Measurements from ENCODE around the gene GDF3. TPM values are rescaled to one million over a fixed set of nuclear protein-coding genes. Genes with fewer than 3 reads are reported as not detected.

GDF3 gene
- polyA plus RNA-seq, 2 of the 4 experiments (the other 2 are of a cell fraction): not detected

DNA sequence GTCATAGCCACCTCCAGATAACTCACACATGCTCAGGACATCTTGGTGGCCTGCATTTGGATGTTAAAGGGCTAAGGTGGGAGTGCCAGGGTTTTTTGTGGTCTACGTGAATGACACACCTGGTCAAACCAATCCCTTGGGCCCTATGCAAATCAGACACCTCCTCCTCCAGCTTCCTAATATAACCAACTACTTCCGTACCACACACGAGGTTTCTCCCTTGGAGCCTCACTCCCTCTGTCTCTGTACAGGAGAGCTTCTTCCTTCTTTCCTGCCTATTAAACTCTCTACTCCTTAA, 49.4 kb downstream of the GDF3 start:
- no peaks in the 10 kb centered on the region for H3K4me1 ChIP-seq
- CTCF ChIA-PET: interaction anchor here (0.6 to 1.8 kb wide), 7 partner anchors 8 to 328 kb away, joined by 3 to 7 read pairs (median 4); no protein-coding TSS in a partner anchor
- TF ChIP-seq TP53 (CRISPR knock-in tag; IDR thresholded peaks at IDR 0.05) (no peak), RAD21 (conservative IDR thresholded peaks at IDR 0.05 in 1 of 2, IDR thresholded peaks at IDR 0.05 in 1 of 2) (no peak), ZFP36 (IDR thresholded peaks at IDR 0.05; ENCODE audit: borderline replicate concordance, partially characterized antibody) (no peak), HOXA7 (CRISPR knock-in tag; IDR thresholded peaks at IDR 0.05) (no peak), RCOR1 (IDR thresholded peaks at IDR 0.05; ENCODE audit: low read depth, low read length) (no peak), RNF2 (IDR thresholded peaks at IDR 0.05; ENCODE audit: borderline replicate concordance, low read depth) (no peak), POLR2AphosphoS2 (conservative IDR thresholded peaks at IDR 0.05; ENCODE audit: low read length) (no peak), PHF8 (IDR thresholded peaks at IDR 0.05; ENCODE audit: borderline replicate concordance, low read depth) (no peak), POLR2A (IDR thresholded peaks at IDR 0.05; ENCODE audit: low read length) (no peak), HOXB5 (CRISPR knock-in tag; IDR thresholded peaks at IDR 0.05) (no peak), ESRRA (IDR thresholded peaks at IDR 0.05; ENCODE audit: borderline replicate concordance, low read length) (no peak), JUN (IDR thresholded peaks at IDR 0.05) (no peak), CHD2 (IDR thresholded peaks at IDR 0.05; ENCODE audit: low read length, partially characterized antibody) (no peak), HDAC2 (IDR thresholded peaks at IDR 0.05) (no peak), CEBPB (IDR thresholded peaks at IDR 0.05) (no peak), MAZ (IDR thresholded peaks at IDR 0.05; ENCODE audit: borderline replicate concordance, low read depth, low read length) (no peak)
- TF ChIP-seq, protein P1, sequence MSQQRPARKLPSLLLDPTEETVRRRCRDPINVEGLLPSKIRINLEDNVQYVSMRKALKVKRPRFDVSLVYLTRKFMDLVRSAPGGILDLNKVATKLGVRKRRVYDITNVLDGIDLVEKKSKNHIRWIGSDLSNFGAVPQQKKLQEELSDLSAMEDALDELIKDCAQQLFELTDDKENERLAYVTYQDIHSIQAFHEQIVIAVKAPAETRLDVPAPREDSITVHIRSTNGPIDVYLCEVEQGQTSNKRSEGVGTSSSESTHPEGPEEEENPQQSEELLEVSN (IDR thresholded peaks at IDR 0.05; ENCODE audit: borderline replicate concordance, low read depth): no peak
- TF ChIP-seq, protein P2, sequence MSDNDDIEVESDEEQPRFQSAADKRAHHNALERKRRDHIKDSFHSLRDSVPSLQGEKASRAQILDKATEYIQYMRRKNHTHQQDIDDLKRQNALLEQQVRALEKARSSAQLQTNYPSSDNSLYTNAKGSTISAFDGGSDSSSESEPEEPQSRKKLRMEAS (IDR thresholded peaks at IDR 0.05): no peak
- TF ChIP-seq, protein P3, sequence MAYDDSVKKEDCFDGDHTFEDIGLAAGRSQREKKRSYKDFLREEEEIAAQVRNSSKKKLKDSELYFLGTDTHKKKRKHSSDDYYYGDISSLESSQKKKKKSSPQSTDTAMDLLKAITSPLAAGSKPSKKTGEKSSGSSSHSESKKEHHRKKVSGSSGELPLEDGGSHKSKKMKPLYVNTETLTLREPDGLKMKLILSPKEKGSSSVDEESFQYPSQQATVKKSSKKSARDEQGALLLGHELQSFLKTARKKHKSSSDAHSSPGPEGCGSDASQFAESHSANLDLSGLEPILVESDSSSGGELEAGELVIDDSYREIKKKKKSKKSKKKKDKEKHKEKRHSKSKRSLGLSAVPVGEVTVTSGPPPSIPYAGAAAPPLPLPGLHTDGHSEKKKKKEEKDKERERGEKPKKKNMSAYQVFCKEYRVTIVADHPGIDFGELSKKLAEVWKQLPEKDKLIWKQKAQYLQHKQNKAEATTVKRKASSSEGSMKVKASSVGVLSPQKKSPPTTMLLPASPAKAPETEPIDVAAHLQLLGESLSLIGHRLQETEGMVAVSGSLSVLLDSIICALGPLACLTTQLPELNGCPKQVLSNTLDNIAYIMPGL (CRISPR knock-in tag; IDR thresholded peaks at IDR 0.05; ENCODE audit: borderline replicate concordance): no peak
- no peak overlapping the region for H3K4me3 ChIP-seq
- H3K27ac ChIP-seq: no peak overlapping the region
- no peak overlapping the region for H3K4me2 ChIP-seq
- FAIRE-seq (no peak), ATAC-seq (no peak), DNase-seq (ENCODE audit: low read depth in 1 of 2, low spot score in 1 of 2) (no peak)
- POLR2A ChIA-PET: no interaction called here
- H3K9me3 ChIP-seq: no peaks in the 10 kb centered on the region
- WGBS (ENCODE audit: missing lambda C conversion rate): 52% methylated on average over 3 of the region's 3 CpGs

DNA sequence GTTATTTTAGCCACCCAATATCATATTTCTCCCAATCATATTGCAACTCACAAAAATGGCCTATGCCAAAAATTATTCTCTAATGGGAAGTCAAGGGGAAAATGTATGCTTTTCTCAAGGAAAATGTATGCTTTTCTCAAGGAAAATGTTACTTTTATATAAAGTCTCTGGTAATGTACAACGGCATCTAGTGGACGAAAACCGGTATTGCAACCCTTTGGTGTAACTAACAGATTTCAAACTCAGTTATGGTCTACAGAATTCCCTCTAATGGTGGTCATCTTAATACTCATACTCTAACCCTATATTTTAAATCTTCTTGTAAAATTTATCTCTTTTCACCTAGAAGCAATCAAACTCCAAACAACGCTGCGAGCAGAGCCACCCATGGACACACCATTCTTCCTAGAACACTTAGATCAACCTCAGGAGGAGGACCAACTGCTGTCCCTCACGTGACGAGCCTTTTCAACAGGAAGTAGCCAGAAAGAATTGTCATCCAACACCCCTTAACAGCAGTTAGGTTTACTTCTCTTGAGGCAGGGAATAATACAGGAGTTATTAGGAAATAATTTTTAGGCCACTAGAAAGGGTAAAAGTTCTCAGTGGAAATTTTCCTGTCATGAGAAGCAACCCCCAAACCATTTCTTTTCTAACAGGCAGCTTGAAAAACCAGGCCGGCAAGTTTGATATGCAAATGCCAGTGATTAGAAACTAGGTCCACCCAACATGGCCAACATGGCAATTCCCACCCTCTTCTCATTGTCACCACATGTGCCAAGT, 50.0 kb downstream of the GDF3 start:
- WGBS (ENCODE audit: missing lambda C conversion rate): 16% methylated on average over 8 of the region's 8 CpGs
- ATAC-seq (peak in 1 of 2 experiments; percentile 59; a peak in 3 of 6 replicates), FAIRE-seq (no peak), DNase-seq (ENCODE audit: low read depth in 1 of 2, low spot score in 1 of 2) (peak; percentile 42 to 46)
- H3K27ac ChIP-seq: no peak overlapping the region
- no peaks in the 10 kb centered on the region for H3K9me3 ChIP-seq
- ChIA-PET CTCF (interaction anchor here (0.6 to 1.8 kb wide), 7 partner anchors 8 to 329 kb away, joined by 3 to 7 read pairs (median 4); no protein-coding TSS in a partner anchor), POLR2A (no interaction called here)
- H3K4me2 ChIP-seq: no peak overlapping the region
- TF ChIP-seq HOXA7 (CRISPR knock-in tag; IDR thresholded peaks at IDR 0.05) (no peak), RAD21 (conservative IDR thresholded peaks at IDR 0.05 in 1 of 2, IDR thresholded peaks at IDR 0.05 in 1 of 2) (peak in 1 of 2 experiments; percentile 29; a peak in 2 of 5 replicates), SMC3 (IDR thresholded peaks at IDR 0.05) (peak; percentile 53)
- TF ChIP-seq, protein P4, sequence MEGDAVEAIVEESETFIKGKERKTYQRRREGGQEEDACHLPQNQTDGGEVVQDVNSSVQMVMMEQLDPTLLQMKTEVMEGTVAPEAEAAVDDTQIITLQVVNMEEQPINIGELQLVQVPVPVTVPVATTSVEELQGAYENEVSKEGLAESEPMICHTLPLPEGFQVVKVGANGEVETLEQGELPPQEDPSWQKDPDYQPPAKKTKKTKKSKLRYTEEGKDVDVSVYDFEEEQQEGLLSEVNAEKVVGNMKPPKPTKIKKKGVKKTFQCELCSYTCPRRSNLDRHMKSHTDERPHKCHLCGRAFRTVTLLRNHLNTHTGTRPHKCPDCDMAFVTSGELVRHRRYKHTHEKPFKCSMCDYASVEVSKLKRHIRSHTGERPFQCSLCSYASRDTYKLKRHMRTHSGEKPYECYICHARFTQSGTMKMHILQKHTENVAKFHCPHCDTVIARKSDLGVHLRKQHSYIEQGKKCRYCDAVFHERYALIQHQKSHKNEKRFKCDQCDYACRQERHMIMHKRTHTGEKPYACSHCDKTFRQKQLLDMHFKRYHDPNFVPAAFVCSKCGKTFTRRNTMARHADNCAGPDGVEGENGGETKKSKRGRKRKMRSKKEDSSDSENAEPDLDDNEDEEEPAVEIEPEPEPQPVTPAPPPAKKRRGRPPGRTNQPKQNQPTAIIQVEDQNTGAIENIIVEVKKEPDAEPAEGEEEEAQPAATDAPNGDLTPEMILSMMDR (IDR thresholded peaks at IDR 0.05): peak; percentile 70
- H3K4me1 ChIP-seq: no peaks in the 10 kb centered on the region
- H3K4me3 ChIP-seq: no peak overlapping the region
